GM19240 (cell line): Measurements from ENCODE around the gene JDP2.
A peak's percentile ranks its signal among the peaks of the same experiment; 100 is the strongest.

Source experiments
- DNase-seq: peaks from one replicate; pipeline ENCODE4 v3.0.0; 2011; ENCODE audit warnings: low spot score; ENCODE audit not compliant: insufficient read length

JDP2 gene

DNA sequence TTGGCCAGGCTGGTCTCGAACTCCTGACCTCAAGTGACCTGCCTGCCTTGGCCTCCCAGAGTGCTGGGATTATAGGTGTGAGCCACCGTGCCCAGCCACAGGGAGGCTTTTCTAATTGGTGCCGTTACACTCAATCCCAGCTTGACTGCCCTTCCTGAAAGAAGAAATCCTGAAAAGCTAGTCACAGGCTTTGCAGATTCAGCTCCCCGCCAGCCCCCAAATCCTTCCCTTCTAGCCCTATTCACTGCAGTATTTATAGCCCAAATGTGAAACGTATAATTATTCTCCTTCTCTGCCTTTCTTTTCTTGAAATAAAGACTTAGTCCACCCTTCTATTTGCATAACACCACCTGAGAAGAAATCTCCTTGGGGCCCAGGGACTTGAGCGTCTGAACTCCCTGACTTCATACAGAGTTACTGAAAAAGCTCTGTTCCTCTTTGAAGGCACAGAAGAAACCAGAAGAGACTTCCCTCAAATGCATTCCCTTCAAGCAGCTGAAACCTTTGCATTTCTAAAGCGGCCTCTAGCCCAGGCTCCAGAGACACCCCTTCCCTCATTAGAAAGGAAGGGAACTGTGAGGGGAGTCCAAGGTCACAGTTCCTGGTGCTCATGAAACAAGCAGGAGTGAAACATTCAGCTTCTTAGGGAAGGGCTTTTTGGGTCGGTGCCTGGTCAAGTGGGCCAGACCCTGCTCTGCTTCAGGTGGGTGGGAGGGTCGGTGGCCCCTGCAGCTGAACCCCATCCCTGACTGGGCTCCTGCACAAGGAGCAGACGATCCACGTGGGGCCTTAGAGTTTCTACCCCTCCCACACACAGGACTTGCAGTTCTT is 52.2 kb downstream of the JDP2 start:
- DNase-seq = peak; percentile 55

DNA sequence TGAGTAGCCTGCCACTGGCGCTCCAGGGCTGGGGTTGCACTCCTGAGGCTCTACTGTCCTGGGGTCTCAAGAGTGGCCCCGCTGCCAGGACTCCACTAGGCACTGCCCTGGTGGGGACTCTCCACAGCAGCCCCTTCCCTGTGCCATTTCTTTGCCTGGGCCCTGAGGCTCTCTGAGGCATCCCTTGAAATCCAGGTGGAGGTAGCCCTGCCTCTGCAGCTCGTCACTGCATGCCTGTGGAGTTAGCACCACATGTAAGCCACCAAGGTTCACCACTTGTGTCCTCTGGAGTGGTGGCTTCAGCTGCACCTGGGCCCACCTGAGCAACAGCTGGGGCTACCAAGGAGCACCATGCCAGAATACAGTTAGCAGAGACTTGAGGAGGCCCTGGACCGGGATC is 54.5 kb downstream of the JDP2 start:
- no peak for DNase-seq

DNA sequence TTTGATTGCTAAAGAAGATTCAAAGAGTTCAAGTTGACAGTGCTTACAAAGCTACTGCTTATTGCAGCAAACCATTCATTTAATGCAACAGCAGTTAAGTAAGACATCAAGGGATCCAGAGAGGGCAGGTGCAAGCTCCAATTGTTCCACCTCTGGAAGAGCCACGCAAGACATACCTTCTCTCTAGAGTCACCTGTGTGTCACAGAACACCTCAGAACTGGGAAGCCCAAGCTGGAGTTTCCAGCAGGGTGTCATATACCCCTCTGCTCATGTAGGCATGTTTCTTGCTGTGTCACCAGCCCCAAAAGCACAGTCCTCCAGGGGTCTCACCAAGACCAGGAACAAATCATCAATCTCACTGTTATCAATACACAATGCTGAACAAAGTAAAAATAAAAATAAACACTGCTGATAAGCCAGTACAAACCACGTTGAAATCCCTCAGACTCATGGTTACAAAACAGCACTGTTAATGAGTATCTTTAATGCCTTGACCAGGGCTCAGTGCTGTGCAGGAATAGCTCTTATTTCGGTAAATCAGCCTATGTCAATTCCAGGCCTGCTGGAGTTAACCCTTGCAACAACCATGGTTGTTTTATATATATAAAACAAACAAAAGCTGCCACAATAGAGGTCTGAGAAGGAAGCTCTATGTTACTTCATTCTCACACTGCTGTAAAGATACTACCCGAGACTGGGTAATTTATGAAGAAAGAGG is 57.0 kb downstream of the JDP2 start:
- DNase-seq = no peak

DNA sequence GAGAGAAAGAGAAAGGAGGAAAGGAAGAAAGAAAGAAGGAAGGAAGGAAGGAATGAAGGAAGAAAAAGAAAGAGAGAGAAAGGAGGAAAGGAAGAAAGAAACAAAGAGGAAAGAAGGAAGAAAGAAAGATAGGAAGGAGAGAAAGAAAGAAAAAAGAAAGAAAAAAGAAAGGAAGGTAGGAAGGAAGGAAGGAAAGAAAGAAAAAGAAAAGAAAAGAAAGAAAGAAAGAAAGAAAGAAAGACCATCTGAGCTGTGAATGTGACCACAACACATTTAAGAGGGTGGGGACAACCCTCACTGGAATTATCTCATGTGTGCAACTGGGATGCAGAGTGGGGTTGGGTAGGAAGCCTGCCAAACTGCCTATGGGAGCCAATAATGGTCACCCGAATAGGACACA is 58.5 kb downstream of the JDP2 start:
- DNase-seq = no peak

DNA sequence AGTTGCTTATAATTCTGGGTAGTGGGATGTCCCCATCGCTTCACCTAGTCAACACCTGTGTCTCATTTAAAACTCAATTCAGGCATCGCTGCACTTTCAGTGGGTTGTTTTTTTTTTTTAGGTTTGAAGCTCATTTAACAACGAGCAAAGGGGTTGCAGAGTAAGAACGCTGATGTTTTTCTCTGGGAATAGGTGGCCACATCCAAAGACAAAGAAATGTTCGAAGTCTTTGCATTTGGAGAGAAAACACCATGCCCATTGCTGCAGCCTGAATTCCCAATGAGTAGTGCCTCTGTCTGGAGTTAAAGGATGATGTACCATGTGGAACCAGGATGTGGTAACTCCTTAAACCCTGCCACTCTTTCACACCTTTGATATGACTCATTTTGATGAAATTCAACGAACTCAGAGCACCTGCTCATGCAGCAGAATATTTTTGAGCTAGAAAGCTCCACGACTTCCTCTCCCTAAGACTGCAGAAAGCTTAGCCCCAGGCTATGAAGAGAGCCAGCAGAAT is 59.4 kb downstream of the JDP2 start:
- no peak for DNase-seq

DNA sequence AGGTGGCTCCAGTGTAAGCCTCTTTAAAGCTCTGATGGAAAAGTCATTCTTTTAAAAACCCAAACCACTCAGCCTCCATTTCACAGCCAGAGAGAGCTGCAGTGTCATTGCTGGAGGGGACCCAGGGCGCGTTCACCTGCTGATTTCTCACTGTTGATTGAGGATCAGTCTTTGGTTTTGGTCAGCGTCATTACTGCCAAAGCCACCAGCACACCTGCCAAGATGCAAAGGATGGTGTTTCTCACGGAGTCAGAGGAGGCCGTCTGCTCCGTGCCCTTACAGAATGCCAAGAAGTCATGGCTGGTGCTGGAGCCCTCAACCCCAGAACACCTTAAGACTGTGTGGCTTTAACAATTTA is 61.6 kb downstream of the JDP2 start:
- no peak for DNase-seq

DNA sequence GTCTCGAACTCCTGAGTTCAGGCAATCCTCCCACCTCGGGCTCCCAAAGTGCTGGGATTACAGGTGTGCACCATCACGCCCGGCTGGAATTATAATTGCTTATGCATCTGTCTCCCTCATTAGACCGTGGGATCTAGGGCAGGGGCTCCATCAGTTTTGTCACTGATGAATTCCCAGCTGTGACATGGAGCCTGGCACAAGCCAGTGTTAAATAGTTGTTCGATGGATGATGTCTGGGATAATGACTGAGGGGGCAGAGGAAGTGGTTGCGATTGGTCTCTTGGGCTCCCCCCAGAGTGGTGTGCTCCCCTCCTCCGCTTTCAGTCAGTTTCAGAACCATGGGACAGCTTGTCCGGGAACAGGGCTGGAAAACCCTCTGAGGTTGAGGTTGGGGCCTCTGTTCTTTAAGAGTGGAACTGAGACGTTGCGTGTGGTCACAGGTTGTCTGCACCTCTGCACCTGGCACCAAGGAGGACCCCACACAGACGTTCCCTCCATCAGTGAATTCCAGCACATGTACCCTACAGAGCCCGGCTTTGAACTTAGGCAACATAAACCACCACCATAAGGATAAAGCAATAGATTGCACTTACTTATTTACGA is 63.7 kb downstream of the JDP2 start:
- no peak for DNase-seq

DNA sequence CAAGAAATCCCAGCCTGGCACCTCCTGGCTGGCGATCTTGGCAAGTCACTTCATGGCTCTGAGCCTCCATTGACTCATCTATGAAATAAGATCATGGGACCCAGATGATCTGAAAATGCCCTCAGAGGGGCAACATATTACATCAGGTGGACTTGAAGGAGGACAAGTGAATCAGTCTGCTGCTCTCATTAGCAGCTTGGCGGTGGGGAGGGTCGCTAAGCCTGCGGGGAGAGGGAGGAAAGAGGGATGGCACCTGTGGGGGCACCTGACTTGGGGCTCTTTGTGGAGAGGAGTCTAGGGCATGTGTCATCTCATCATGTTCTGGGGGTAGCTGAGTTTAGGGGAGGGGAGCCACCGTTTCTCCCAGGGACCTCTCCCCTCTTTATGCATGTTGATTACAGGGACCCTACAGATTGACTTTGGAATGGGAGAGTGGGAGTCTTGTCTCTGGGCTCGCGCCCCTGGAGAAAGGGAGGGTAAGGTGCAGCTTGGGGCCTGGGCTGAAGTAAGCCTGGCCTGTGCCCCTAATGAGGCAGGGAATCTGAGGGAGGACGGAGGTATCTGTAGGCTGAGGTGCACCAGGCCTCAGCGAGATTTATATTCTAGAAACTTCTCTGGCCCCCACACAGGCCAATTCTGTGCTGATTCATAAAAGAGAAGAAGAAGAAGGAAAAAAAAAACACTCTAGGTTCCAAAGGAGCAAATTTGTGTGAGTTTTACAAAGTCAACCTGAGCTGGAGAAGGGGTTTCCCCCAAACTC is 65.2 kb downstream of the JDP2 start:
- DNase-seq = no peak

DNA sequence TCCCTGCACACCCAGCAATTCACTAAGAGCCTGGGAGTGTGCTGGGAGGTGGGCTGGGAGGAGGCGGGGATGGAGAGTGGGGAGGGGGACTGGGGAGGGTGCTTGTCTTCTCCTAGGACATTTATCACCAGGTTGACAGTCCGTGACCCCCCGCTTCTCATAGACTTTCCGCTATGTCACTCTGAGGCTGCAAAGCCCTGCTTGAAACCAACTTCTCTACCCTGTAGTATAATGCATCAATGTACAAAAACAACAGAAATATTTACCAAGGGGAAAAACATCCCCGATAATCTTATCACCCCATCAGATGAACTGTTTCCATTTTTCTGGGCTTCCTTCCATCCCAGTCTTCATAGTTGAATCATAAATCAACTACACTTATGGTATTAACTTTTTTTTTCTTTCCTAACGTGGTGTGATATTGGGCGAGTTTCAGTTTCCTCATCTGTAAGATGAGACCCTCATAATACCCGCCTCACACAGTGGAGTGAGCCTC is 65.8 kb downstream of the JDP2 start:
- DNase-seq = no peak

DNA sequence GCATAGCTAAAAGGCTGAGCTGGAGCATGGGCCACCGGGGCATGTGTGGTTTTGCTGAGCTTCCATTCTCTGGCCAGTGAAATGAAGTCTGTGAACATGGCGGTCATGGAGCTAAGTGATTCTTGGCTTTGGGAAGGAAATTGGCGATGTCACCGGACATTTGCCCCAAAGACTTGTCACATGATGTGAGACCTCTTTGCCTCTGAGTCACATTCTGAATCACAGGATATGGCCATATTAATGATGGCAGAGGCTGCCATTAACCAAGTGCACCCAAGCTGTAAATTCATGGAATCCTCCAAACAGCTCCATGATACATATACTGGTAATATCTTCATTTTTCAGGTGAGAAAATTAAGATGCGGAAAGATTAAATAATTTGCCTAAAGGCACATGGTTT is 67.1 kb downstream of the JDP2 start:
- no peak for DNase-seq

DNA sequence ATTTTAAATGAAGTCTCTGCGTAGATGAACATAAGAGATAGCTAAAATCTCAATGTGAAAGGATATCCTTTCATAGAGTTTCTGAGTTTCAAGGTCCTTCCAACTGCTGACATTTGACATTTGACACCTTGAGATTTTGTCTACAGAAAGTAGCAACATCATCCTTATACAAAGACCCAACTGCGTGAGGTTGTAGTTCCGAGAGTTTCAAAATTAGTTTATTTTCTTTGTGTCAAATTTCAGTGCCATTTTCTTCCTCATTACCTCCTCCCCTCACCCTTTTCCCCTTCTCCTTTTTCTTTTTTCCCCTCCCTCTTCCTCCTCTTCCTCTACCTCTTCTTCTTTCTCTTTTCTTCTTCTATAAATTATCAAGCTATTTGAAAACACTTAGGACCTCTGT is 67.6 kb downstream of the JDP2 start:
- no peak for DNase-seq

DNA sequence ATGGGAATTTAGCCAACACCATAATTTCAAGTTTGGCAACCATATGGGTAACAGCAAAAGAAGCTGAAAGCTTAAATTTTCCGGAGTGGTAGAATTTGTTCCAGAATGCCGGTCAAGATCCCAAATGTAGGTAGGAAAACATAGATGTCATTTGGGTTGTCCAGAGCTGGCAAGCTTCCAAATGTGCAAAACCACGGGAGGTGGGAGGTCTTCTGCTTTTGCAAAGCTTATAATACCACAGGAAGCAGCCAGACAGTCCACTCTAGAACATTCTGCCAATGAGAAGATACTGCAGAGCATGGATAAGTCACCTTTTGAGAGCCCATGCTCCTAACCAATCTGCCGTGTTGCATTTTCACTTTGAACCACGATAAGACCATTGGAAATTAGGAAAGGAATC is 68.1 kb downstream of the JDP2 start:
- no peak for DNase-seq

DNA sequence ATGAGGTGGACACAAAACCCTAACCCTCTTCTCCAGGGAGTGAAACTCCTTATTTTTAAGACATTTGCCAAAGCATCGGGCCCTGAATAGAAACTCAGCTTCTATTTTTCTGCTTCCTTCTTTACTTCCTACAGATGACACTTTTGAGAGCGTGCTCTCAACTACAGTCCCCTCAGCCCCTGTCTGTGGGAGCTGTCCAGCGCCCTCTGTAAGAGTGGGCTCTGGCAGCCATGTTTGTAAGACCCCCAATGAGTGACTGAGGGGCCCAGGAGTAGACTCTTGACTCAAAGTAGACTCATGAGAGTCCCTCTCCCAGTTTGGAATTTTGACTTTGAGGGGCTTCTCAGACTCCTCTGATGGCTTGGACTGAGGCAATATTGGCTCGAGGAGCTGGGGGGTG is 68.9 kb downstream of the JDP2 start:
- DNase-seq = no peak

DNA sequence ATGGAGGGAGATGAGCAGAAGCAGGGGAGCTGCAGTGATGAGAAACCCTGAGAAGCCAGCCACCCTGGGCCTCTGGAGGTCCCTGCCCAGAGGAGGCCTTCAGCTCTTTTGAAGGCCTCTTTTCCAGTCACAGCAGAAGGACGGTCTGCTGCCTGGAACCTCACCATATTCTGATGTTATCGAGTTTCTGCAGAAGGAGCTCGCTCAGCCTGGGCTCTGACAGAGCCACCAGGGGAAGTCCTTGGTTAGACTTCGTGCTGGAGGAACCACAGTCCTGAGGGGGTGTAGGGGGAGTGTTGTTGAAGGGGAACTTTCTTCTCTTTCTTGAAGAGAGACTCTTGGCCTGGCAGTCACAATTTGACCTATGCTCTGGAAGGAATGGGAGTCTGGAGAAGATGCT is 69.4 kb downstream of the JDP2 start:
- no peak for DNase-seq

DNA sequence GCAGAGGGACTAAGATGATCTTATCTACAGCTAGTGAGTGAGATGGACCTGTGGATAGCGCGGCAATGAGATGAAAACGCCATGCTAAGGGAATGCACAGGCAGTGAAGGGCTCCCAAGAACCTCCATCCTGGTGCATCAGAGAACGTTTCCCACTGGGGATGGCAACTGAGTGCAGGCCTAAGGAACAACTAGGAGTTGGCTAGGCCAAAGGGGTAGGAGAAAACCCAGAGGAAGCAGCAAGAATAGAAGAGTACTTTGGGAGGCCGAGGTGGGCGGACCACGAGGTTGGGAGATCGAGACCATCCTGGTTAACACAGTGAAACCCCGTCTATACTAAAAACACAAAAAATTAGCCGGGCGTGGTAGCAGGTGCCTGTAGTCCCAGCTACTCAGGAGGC is 69.9 kb downstream of the JDP2 start:
- DNase-seq = no peak

DNA sequence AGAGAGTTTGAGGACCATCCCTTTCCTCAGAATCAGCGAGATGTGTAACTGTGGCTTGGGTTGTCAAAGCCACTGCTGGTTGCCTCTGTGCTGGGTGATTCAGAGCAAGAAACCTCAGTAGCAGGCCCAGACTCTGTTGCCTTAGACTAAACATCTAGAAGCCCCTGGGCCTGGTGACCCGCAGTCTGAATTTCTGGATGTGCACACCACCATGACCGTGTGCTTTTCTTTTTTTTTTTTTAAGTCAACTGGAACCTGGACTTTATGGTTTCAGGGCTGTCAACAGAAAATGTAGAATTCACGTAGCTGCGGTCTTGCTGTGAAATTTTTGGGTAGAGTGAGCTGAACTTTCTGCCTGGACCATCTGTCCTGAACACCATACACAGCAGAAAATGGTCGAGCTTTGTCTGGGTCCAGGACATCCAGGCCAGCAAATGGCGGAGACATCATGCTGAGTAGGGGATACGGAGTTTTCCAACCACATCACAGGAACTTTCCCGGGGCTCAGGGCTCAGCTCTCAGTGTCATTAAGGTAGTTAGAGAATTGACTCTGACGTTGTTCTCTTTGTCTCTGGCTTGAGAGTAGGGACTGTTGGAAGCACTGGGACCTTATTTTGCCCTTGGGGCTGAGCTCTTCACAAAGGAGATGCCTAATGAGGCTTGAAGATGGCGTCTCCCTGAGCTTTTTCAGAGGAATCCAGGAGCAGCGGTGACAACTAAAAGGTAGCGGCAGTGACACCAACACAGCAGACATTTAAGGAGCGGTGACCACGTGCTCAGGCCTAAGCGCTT is 71.5 kb downstream of the JDP2 start:
- DNase-seq = no peak

DNA sequence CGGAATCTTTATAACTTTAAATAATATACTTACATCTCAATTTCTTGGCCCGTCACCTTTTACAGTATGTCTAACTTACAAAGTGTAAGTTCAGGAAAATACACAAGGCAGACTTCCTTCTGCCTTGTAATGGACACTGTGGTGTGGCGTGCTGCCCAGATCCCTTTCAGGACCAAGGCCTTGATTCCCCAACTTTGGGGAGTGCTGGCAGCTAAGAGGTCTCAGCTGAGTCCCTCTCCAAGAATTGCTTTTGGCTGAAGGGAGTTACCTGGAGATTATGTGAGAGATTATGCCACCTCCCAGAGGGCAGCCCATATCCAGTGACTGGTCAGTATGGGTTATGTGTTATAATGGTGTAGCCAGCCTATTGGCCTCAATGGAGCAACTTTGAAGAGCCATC is 73.3 kb downstream of the JDP2 start:
- no peak for DNase-seq

DNA sequence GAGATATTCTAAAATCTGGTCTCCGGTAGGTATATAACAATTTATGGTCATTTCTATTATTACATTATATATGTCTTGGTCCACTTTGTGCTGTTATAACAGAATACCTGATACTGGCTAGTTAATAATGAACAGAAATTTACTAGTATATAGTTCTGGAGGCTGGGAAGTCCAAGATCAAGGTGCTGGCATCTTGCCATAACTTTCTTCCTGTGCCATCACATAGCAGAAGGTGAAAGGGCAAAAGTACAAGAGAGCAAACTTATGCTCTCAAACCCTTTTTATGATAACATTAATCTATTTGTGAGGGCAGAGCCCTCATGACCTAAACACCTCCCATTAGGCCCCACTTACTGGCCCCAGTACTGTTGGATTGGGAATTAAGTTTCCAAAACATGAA is 76.6 kb downstream of the JDP2 start:
- DNase-seq = no peak

DNA sequence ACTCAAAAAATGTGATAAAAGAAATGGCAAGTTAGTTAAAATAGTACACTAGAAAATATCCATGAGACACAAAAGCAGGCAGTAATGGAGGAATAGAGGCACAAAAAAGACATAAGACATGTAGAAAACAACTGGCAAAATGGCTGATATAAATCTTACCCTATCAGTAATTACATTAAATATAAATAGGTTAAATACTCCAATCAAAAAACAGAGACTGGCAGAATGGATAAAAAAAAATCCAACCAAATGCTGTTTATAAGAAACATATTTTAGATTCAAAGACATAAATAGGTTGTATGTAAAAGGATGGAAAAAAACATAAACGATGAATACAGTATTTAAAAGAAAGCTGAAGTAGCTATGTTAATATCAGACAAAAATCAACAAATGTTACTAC is 79.1 kb downstream of the JDP2 start:
- DNase-seq = no peak

DNA sequence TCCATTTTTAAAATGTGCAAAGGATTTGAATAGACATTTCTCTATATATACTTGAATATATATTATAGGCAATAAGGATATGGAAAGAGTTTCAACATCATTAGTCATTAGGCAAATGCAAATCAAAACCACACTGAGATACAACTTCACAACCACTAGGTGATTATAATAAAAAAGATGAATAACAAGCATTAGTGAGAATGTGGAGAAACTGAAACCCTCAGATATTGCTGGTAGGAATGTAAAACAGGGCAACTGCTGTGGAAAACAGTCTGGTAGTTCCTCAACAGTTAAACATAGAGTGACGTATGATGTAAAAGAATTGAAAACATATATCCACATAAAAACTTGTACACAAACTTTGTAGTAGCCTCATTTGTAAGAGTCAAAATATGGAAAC is 82.7 kb downstream of the JDP2 start:
- no peak for DNase-seq

DNA sequence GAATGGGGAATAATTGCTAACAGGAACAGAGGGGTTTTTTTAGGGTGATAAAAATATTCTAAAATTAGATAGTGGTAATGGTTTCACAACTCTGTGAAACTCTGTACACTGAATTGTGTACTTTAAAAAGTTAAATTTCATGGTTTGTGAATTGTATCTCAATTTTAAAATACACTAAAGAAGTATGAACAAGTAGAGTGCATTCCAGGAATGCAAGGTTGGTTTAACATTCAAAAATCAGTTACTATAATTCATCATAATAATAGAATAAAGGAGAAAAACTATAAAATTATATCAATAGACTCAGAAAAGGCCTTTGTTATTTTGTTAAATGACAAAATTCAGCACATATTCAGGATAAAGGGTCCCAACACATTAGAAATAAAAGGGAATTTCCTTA is 83.4 kb downstream of the JDP2 start:
- no peak for DNase-seq
